CD4-positive, alpha-beta memory T cell (primary cell): ENCODE measurements around the gene PIEZO1. TPM values are rescaled to one million over a fixed set of nuclear protein-coding genes. Genes with fewer than 3 reads are reported as not detected.

ENCODE experiments used
- CTCF ChIA-PET: fragments of 350-600 bp; sonication (Branson Sonifier 250); formaldehyde crosslinking; loops from one replicate; lab custom pipeline; 2021; ENCODE audit warnings: inconsistent platforms; ENCODE audit not compliant: partially characterized antibody; lab: Charles Lee
- POLR2A ChIA-PET: fragments of 350-600 bp; sonication (Branson Sonifier 250); formaldehyde crosslinking; loops from one replicate; lab custom pipeline; 2021; ENCODE audit not compliant: partially characterized antibody; lab: Charles Lee
- DNase-seq, 5 donors: peaks; one replicate each; pipeline versions ENCODE4 v3.0.0 to v3.0.0-alpha.2; 2020 to 2022; ENCODE audit warnings: mixed read lengths in 1 of 5
- H3K27ac ChIP-seq: one replicate; pipeline ENCODE4 v1.7.0; 2013; ENCODE audit warnings: low read depth, low read length
- H3K27me3 ChIP-seq: 2 replicates; pipeline ENCODE4 v1.7.0; 2013; ENCODE audit warnings: mild to moderate bottlenecking, low read length, moderate library complexity; ENCODE audit not compliant: insufficient read depth
- H3K36me3 ChIP-seq: 2 replicates; pipeline ENCODE4 v1.7.0; 2013; ENCODE audit warnings: mild to moderate bottlenecking, low read length, moderate library complexity; ENCODE audit not compliant: insufficient read depth
- H3K4me1 ChIP-seq: 2 replicates; pipeline ENCODE4 v1.7.0; 2013; ENCODE audit warnings: mild to moderate bottlenecking, low read length, moderate library complexity; ENCODE audit not compliant: insufficient read depth
- H3K4me3 ChIP-seq, 2 donors: one replicate each; pipeline ENCODE4 v1.7.0; 2013; ENCODE audit warnings: low read length in 2 of 2, mild to moderate bottlenecking in 1 of 2
- H3K9me3 ChIP-seq, 2 donors: one replicate each; pipeline ENCODE4 v1.7.0; 2013; ENCODE audit warnings: low read length in 2 of 2, control low read depth in 1 of 2; ENCODE audit not compliant: control insufficient read depth in 1 of 2
- H3K27ac Mint-ChIP-seq, 7 donors: one replicate each; pipeline ENCODE4 v1.8.0; 2020 to 2021; ENCODE audit warnings: mixed read lengths in 7 of 7, mild to moderate bottlenecking in 6 of 7, inconsistent platforms in 3 of 7, moderate library complexity in 3 of 7
- H3K27me3 Mint-ChIP-seq, 2 donors: one replicate each; pipeline ENCODE4 v1.8.0; 2020 to 2021; ENCODE audit warnings: mixed read lengths in 2 of 2
- H3K36me3 Mint-ChIP-seq, 2 donors: one replicate each; pipeline ENCODE4 v1.8.0; 2020 to 2021; ENCODE audit warnings: mixed read lengths in 2 of 2, inconsistent platforms in 1 of 2, mild to moderate bottlenecking in 1 of 2
- H3K4me1 Mint-ChIP-seq, 4 donors: one replicate each; pipeline ENCODE4 v1.8.0; 2020 to 2021; ENCODE audit warnings: mixed read lengths in 4 of 4, mild to moderate bottlenecking in 1 of 4
- H3K4me3 Mint-ChIP-seq, 8 donors: one replicate each; pipeline ENCODE4 v1.8.0; 2020 to 2021; ENCODE audit warnings: mixed read lengths in 8 of 8, mild to moderate bottlenecking in 7 of 8, moderate library complexity in 6 of 8, inconsistent platforms in 3 of 8
- H3K9me3 Mint-ChIP-seq, 8 donors: one replicate each; pipeline ENCODE4 v1.8.0; 2020 to 2021; ENCODE audit warnings: mixed read lengths in 8 of 8, mild to moderate bottlenecking in 5 of 8, inconsistent platforms in 3 of 8, moderate library complexity in 1 of 8
- intact Hi-C: fragments of 100-400 bp; cut with micrococcal nuclease; formaldehyde crosslinking; loops from one replicate; pipeline ENCODE4 v1.15.1; 2023
- polyA plus RNA-seq, 2 donors: library from polyadenylated mRNA; unstranded; fragments of 300-500 nt; fragmentation: Illumina TruSeq; gene quantifications; one replicate each; pipeline ENCODE4 v1.2.3, GENCODE V29; 2021
- total RNA-seq, 2 experiments: library from RNA; stranded (reverse); gene quantifications; one replicate each; pipeline ENCODE4 v1.2.3, GENCODE V29; 2021

The PIEZO1 gene
- total and polyA plus RNA-seq, 4 experiments from 2014 or later, result 12.0 to 302 (median 171) TPM

DNA sequence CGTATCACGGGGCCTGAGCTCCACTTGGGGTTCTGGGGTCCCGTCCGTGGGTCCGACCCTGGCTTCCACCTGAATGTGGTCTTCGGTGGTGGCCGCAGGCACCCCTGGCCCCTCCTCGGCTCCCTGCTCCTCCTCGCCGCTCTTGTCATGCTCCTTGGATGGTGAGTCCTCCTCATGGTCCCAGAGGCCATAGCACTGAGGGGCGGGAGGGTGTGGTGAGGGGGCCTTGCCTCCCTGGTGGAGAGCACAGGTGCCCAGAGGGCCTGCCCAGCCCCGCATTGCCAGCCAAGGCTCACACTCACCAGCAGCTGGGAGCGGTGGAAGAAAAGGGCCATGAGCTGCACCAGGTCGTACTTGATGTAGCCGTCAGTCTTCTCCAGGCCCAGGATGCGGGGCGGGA lies 63.8 kb downstream of the PIEZO1 start:
- Mint-ChIP-seq H3K4me3 (no peak overlapping the region), H3K27me3 (no peaks in the 10 kb centered on the region), H3K36me3 (peaks cover 15 to 59% of the 10 kb centered on the region in 2 donors), H3K9me3 (no peaks in the 10 kb centered on the region), H3K4me1 (peaks cover 0 to 4% (median 0%) of the 10 kb centered on the region in 4 donors), H3K27ac (no peak overlapping the region)
- H3K9me3 ChIP-seq, result no peaks in the 10 kb centered on the region
- ChIA-PET POLR2A (interaction anchor here (1.5 kb wide), 1 partner anchor 14 kb away, joined by 4 read pairs; no protein-coding TSS in a partner anchor), CTCF (no interaction called here)
- H3K27me3 ChIP-seq, result no peaks in the 10 kb centered on the region
- no peak overlapping the region for H3K27ac ChIP-seq
- H3K4me3 ChIP-seq, result no peak overlapping the region
- no peak for DNase-seq
- H3K4me1 ChIP-seq, result no peaks in the 10 kb centered on the region
- intact Hi-C loops, result no loop called here
- H3K36me3 ChIP-seq, result peaks cover 89% of the 10 kb centered on the region

GRCh38 chr16:88720396-88720970 lies 64.5 kb downstream of the PIEZO1 start:
- Mint-ChIP-seq H3K36me3 (peaks cover 12 to 56% of the 10 kb centered on the region in 2 donors), H3K4me1 (peaks cover 0 to 4% (median 0%) of the 10 kb centered on the region in 4 donors), H3K27me3 (no peaks in the 10 kb centered on the region), H3K4me3 (no peak overlapping the region), H3K9me3 (no peaks in the 10 kb centered on the region), H3K27ac (peak overlapping the region in 1 of 7 donors; percentile 15)
- Histone ChIP-seq H3K27me3 (no peaks in the 10 kb centered on the region), H3K27ac (no peak overlapping the region), H3K36me3 (peaks cover 89% of the 10 kb centered on the region), H3K4me3 (no peak overlapping the region), H3K9me3 (no peaks in the 10 kb centered on the region), H3K4me1 (no peaks in the 10 kb centered on the region)
- ChIA-PET POLR2A (interaction anchor here (1.5 kb wide), 1 partner anchor 13 kb away, joined by 4 read pairs; no protein-coding TSS in a partner anchor), CTCF (no interaction called here)
- no peak for DNase-seq
- intact Hi-C loops, result no loop called here

DNA sequence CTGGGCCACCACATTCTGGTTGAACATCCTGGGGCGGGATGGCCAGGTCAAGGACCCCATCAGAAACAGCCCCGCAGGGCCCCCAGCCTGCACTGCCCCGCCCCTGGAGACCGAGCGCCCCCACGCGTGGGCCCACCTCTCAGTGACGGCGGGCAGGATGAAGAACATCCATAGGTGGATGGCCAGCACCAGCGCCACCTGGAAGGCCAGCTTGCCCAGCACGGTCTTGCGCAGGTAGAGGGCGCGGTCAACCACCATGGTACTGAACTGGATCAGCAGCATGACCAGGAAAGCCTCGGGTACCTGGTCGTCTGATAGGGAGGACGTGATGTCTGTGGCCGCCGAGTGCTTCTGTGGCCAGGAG lies 65.1 kb downstream of the PIEZO1 start:
- no peaks in the 10 kb centered on the region for H3K9me3 ChIP-seq
- no peaks in the 10 kb centered on the region for H3K9me3 Mint-ChIP-seq
- ChIA-PET CTCF (no interaction called here), POLR2A (no interaction called here)
- peaks cover 89% of the 10 kb centered on the region for H3K36me3 ChIP-seq
- H3K27me3 ChIP-seq, result no peaks in the 10 kb centered on the region
- H3K4me1 ChIP-seq, result no peaks in the 10 kb centered on the region
- peaks cover 12 to 55% of the 10 kb centered on the region in 2 donors for H3K36me3 Mint-ChIP-seq
- H3K4me1 Mint-ChIP-seq, result peaks cover 0 to 4% (median 0%) of the 10 kb centered on the region in 4 donors
- H3K27ac ChIP-seq, result no peak overlapping the region
- no peak overlapping the region for H3K4me3 Mint-ChIP-seq
- no peaks in the 10 kb centered on the region for H3K27me3 Mint-ChIP-seq
- no peak overlapping the region for H3K4me3 ChIP-seq
- DNase-seq, result no peak
- no peak overlapping the region for H3K27ac Mint-ChIP-seq
- intact Hi-C loops, result no loop called here

GRCh38 chr16:88719267-88719932 lies 65.6 kb downstream of the PIEZO1 start:
- CTCF ChIA-PET, result interaction anchor here (1.5 kb wide), 1 partner anchor 18 kb away, joined by 3 read pairs; no protein-coding TSS in a partner anchor
- Mint-ChIP-seq H3K27me3 (no peaks in the 10 kb centered on the region), H3K27ac (peak overlapping the region in 1 of 7 donors; percentile 55), H3K4me1 (peaks cover 0 to 4% (median 0%) of the 10 kb centered on the region in 4 donors), H3K9me3 (no peaks in the 10 kb centered on the region), H3K4me3 (no peak overlapping the region), H3K36me3 (peaks cover 12 to 51% of the 10 kb centered on the region in 2 donors)
- intact Hi-C loops, result no loop called here
- H3K27me3 ChIP-seq, result no peaks in the 10 kb centered on the region
- no peak overlapping the region for H3K27ac ChIP-seq
- POLR2A ChIA-PET, result interaction anchor here (0.8 kb wide), 1 partner anchor 13 kb away, joined by 3 read pairs; the partner anchor contains the start of gene CTU2
- no peaks in the 10 kb centered on the region for H3K9me3 ChIP-seq
- no peak for DNase-seq
- H3K4me1 ChIP-seq, result no peaks in the 10 kb centered on the region
- no peak overlapping the region for H3K4me3 ChIP-seq
- H3K36me3 ChIP-seq, result peaks cover 86% of the 10 kb centered on the region

- CTCF ChIA-PET, result interaction anchor here (0.6 to 1.5 kb wide), 2 partner anchors 20 to 38 kb away, joined by 3 read pairs; no protein-coding TSS in a partner anchor
- Histone ChIP-seq H3K36me3 (peaks cover 85% of the 10 kb centered on the region), H3K9me3 (no peaks in the 10 kb centered on the region), H3K4me3 (no peak overlapping the region), H3K4me1 (no peaks in the 10 kb centered on the region), H3K27me3 (no peaks in the 10 kb centered on the region), H3K27ac (no peak overlapping the region)
- intact Hi-C loops, result no loop called here
- Mint-ChIP-seq H3K27ac (peak overlapping the region; percentile 36 to 89 (median 55)), H3K27me3 (no peaks in the 10 kb centered on the region), H3K4me1 (peaks cover 0 to 4% (median 0%) of the 10 kb centered on the region in 4 donors), H3K4me3 (no peak overlapping the region), H3K9me3 (no peaks in the 10 kb centered on the region), H3K36me3 (peaks cover 12 to 46% of the 10 kb centered on the region in 2 donors)
- POLR2A ChIA-PET, result interaction anchor here (1.2 to 1.4 kb wide), 2 partner anchors 13 to 17 kb away, joined by 3 to 6 read pairs; no protein-coding TSS in a partner anchor
- peak in 3 of 5 donors; percentile 27 to 52 (median 33) for DNase-seq
Measured at GRCh38 chr16:88718178-88718577, 66.8 kb downstream of the PIEZO1 start.

DNA sequence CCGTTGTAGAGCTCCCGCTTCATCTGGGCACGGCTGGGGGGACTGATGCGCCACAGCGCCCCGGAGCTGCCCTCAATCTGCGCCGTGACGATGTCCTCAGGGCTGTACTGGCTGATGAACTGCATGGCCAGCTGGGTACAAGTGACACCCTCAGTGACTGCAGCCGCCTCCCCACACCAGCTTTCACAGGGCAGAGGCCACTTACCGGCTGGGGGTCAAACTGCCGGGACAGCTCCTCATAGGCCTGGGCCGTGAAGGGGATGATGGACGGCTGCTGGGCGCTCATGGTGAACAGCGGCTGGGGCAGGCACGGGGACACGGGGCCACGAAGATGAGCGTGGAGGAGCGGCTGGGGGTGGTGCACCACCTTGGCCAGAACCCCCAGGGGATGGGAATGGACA lies 68.4 kb downstream of the PIEZO1 start:
- Histone ChIP-seq H3K27ac (no peak overlapping the region), H3K4me1 (no peaks in the 10 kb centered on the region), H3K27me3 (no peaks in the 10 kb centered on the region), H3K4me3 (no peak overlapping the region), H3K9me3 (no peaks in the 10 kb centered on the region), H3K36me3 (peaks cover 73% of the 10 kb centered on the region)
- intact Hi-C loops, result no loop called here
- DNase-seq, result no peak
- no peak overlapping the region for H3K4me3 Mint-ChIP-seq
- no peaks in the 10 kb centered on the region for H3K9me3 Mint-ChIP-seq
- H3K27ac Mint-ChIP-seq, result no peak overlapping the region
- H3K27me3 Mint-ChIP-seq, result no peaks in the 10 kb centered on the region
- ChIA-PET POLR2A (interaction anchor here (1.2 to 1.4 kb wide), 3 partner anchors 9 to 16 kb away, joined by 3 to 4 read pairs (median 3); no protein-coding TSS in a partner anchor), CTCF (interaction anchor here (1.2 kb wide), 1 partner anchor 20 kb away, joined by 3 read pairs; no protein-coding TSS in a partner anchor)
- peaks cover 0 to 4% (median under 1%) of the 10 kb centered on the region in 4 donors for H3K4me1 Mint-ChIP-seq
- peaks cover 8 to 45% of the 10 kb centered on the region in 2 donors for H3K36me3 Mint-ChIP-seq

DNA sequence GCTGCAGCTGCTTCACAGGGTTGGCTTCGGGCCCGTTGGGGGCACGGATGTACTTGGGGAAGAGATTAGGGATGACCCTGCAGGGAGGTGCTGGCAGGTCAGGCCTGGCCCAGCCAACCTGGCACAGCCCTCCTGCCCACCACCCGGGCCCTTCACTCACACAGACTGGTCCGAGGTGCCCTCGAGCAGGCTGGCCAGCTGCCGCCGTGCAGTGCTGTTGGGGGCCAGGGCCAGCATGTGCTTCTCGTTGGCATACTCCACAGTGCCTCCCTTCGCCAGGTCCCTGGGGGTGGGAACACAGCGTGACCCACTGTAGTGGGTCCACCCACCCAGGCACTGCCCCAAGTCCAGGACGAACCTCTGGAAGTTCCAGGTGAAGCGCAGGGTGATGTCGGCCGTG lies 68.8 kb downstream of the PIEZO1 start:
- Mint-ChIP-seq H3K9me3 (no peaks in the 10 kb centered on the region), H3K4me1 (peaks cover 0 to 5% (median 2%) of the 10 kb centered on the region in 4 donors), H3K4me3 (no peak overlapping the region), H3K36me3 (peaks cover 8 to 47% of the 10 kb centered on the region in 2 donors), H3K27me3 (no peaks in the 10 kb centered on the region), H3K27ac (no peak overlapping the region)
- H3K36me3 ChIP-seq, result peaks cover 70% of the 10 kb centered on the region
- H3K4me3 ChIP-seq, result no peak overlapping the region
- H3K27me3 ChIP-seq, result no peaks in the 10 kb centered on the region
- H3K4me1 ChIP-seq, result no peaks in the 10 kb centered on the region
- CTCF ChIA-PET, result interaction anchor here (1.0 to 1.2 kb wide), 2 partner anchors 21 to 22 kb away, joined by 3 read pairs; no protein-coding TSS in a partner anchor
- POLR2A ChIA-PET, result interaction anchor here (1.2 to 1.4 kb wide), 2 partner anchors 9 to 16 kb away, joined by 3 to 4 read pairs; no protein-coding TSS in a partner anchor
- H3K27ac ChIP-seq, result no peak overlapping the region
- no peak for DNase-seq
- intact Hi-C loops, result no loop called here
- H3K9me3 ChIP-seq, result no peaks in the 10 kb centered on the region
